ENCODE measurements around the gene ERBB3.
"Not testable (repeated sequence)": the region's sequence is repeated elsewhere in the genome, so short reads cannot be mapped to it uniquely, and the experiment has no call there.

ERBB3 gene

GRCh38 chr12:56115329-56115728, 35.4 kb downstream of the ERBB3 start:
- Histone ChIP-seq H3K9ac (ENCODE audit: insufficient read length, low read depth) (peak overlapping the region; percentile 99), H3K27me3 (ENCODE audit: insufficient read depth, insufficient read length) (no peaks in the 10 kb centered on the region), H3K4me3 (ENCODE audit: insufficient read length, low read depth) (peak overlapping the region; percentile 91), H3K9me3 (ENCODE audit: insufficient read depth, low read length) (no peaks in the 10 kb centered on the region), H3K36me3 (ENCODE audit: insufficient read depth, insufficient read length, low read length) (peaks cover 53% of the 10 kb centered on the region), H3K4me1 (ENCODE audit: insufficient read depth, insufficient read length) (no peaks in the 10 kb centered on the region)
- DNase-seq (ENCODE audit: low read depth, low spot score) = no peak
- TF ChIP-seq ZNF274 (IDR thresholded peaks at IDR 0.05; ENCODE audit: low read depth, low read length) (no peak), SUZ12 (IDR thresholded peaks at IDR 0.05; ENCODE audit: extremely low read depth, insufficient read depth, insufficient read length) (no peak), YY1 (IDR thresholded peaks at IDR 0.05; ENCODE audit: insufficient read depth, insufficient read length) (no peak)

GRCh38 chr12:56116267-56117081, 36.5 kb downstream of the ERBB3 start, which contains the start of gene RPL41:
Gene RPL41 (plus strand): TSS chr12:56116633.
- no peaks in the 10 kb centered on the region for H3K9me3 ChIP-seq (ENCODE audit: insufficient read depth, low read length)
- H3K4me3 ChIP-seq (ENCODE audit: insufficient read length, low read depth) = peak within 1 kb of the TSS; percentile 91
- H3K36me3 ChIP-seq (ENCODE audit: insufficient read depth, insufficient read length, low read length) = peaks cover 53% of the 10 kb centered on the region
- peak; percentile 93 for DNase-seq (ENCODE audit: low read depth, low spot score)
- no peaks in the 10 kb centered on the region for H3K27me3 ChIP-seq (ENCODE audit: insufficient read depth, insufficient read length)
- H3K4me1 ChIP-seq (ENCODE audit: insufficient read depth, insufficient read length) = no peaks in the 10 kb centered on the region
- TF ChIP-seq YY1 (IDR thresholded peaks at IDR 0.05; ENCODE audit: insufficient read depth, insufficient read length) (peak; percentile 49), SUZ12 (IDR thresholded peaks at IDR 0.05; ENCODE audit: extremely low read depth, insufficient read depth, insufficient read length) (no peak)
- H3K9ac ChIP-seq (ENCODE audit: insufficient read length, low read depth) = peak within 1 kb of the TSS; percentile 99

GRCh38 chr12:56117082-56117706, 37.2 kb downstream of the ERBB3 start:
- Histone ChIP-seq H3K9ac (ENCODE audit: insufficient read length, low read depth) (peak overlapping the region; percentile 99), H3K4me3 (ENCODE audit: insufficient read length, low read depth) (peak overlapping the region; percentile 91), H3K36me3 (ENCODE audit: insufficient read depth, insufficient read length, low read length) (peaks cover 54% of the 10 kb centered on the region)
- not testable (repeated sequence) for H3K27me3 ChIP-seq (ENCODE audit: insufficient read depth, insufficient read length); DNase-seq (ENCODE audit: low read depth, low spot score); H3K9me3 ChIP-seq (ENCODE audit: insufficient read depth, low read length); H3K4me1 ChIP-seq (ENCODE audit: insufficient read depth, insufficient read length)

- no peaks in the 10 kb centered on the region for H3K9me3 ChIP-seq (ENCODE audit: insufficient read depth, low read length)
- DNase-seq (ENCODE audit: low read depth, low spot score) = peak; percentile 99
- no peaks in the 10 kb centered on the region for H3K27me3 ChIP-seq (ENCODE audit: insufficient read depth, insufficient read length)
- H3K9ac ChIP-seq (ENCODE audit: insufficient read length, low read depth) = peak within 1 kb of the TSS; percentile 99
- no peaks in the 10 kb centered on the region for H3K4me1 ChIP-seq (ENCODE audit: insufficient read depth, insufficient read length)
- TF ChIP-seq ZNF274 (IDR thresholded peaks at IDR 0.05; ENCODE audit: low read depth, low read length) (no peak), SUZ12 (IDR thresholded peaks at IDR 0.05; ENCODE audit: extremely low read depth, insufficient read depth, insufficient read length) (no peak), YY1 (IDR thresholded peaks at IDR 0.05; ENCODE audit: insufficient read depth, insufficient read length) (no peak)
- H3K36me3 ChIP-seq (ENCODE audit: insufficient read depth, insufficient read length, low read length) = peaks cover 46% of the 10 kb centered on the region
- H3K4me3 ChIP-seq (ENCODE audit: insufficient read length, low read depth) = peak within 1 kb of the TSS; percentile 91
Observed at GRCh38 chr12:56117778-56118687, 38.1 kb downstream of the ERBB3 start, which contains the start of gene ZC3H10. Gene ZC3H10 (plus strand): TSS chr12:56118266. CDS start chr12:56120563, 2,297 bp downstream.

GRCh38 chr12:56118688-56119357, 38.9 kb downstream of the ERBB3 start:
- H3K4me1 ChIP-seq (ENCODE audit: insufficient read depth, insufficient read length) = no peaks in the 10 kb centered on the region
- peak overlapping the region; percentile 84 for H3K4me3 ChIP-seq (ENCODE audit: insufficient read length, low read depth)
- H3K9me3 ChIP-seq (ENCODE audit: insufficient read depth, low read length) = no peaks in the 10 kb centered on the region
- peaks cover 38% of the 10 kb centered on the region for H3K36me3 ChIP-seq (ENCODE audit: insufficient read depth, insufficient read length, low read length)
- H3K27me3 ChIP-seq (ENCODE audit: insufficient read depth, insufficient read length) = no peaks in the 10 kb centered on the region
- TF ChIP-seq SUZ12 (IDR thresholded peaks at IDR 0.05; ENCODE audit: extremely low read depth, insufficient read depth, insufficient read length) = no peak
- TF ChIP-seq YY1 (IDR thresholded peaks at IDR 0.05; ENCODE audit: insufficient read depth, insufficient read length) = no peak
- TF ChIP-seq ZNF274 (IDR thresholded peaks at IDR 0.05; ENCODE audit: low read depth, low read length) = no peak
- H3K9ac ChIP-seq (ENCODE audit: insufficient read length, low read depth) = peak overlapping the region; percentile 93
- no peak for DNase-seq (ENCODE audit: low read depth, low spot score)

GRCh38 chr12:56119361-56119796, 39.4 kb downstream of the ERBB3 start:
- Histone ChIP-seq H3K9ac (ENCODE audit: insufficient read length, low read depth) (peak overlapping the region; percentile 93), H3K36me3 (ENCODE audit: insufficient read depth, insufficient read length, low read length) (peaks cover 36% of the 10 kb centered on the region), H3K4me3 (ENCODE audit: insufficient read length, low read depth) (no peak overlapping the region), H3K9me3 (ENCODE audit: insufficient read depth, low read length) (no peaks in the 10 kb centered on the region), H3K4me1 (ENCODE audit: insufficient read depth, insufficient read length) (no peaks in the 10 kb centered on the region), H3K27me3 (ENCODE audit: insufficient read depth, insufficient read length) (no peaks in the 10 kb centered on the region)
- TF ChIP-seq SUZ12 (IDR thresholded peaks at IDR 0.05; ENCODE audit: extremely low read depth, insufficient read depth, insufficient read length) = no peak
- TF ChIP-seq YY1 (IDR thresholded peaks at IDR 0.05; ENCODE audit: insufficient read depth, insufficient read length) = no peak
- TF ChIP-seq ZNF274 (IDR thresholded peaks at IDR 0.05; ENCODE audit: low read depth, low read length) = no peak
- peak; percentile 92 for DNase-seq (ENCODE audit: low read depth, low spot score)

Data from NT2/D1 (cell line).